Rectal smooth muscle tissue (tissue), 1 donor: ENCODE results near the gene HDAC10.

ENCODE experiments used
- H3K27ac ChIP-seq: one replicate; pipeline ENCODE4 v1.7.0; 2013; ENCODE audit warnings: low read depth, low read length, inconsistent platforms
- H3K27me3 ChIP-seq: one replicate; pipeline ENCODE4 v1.7.0; 2013; ENCODE audit warnings: low read length; ENCODE audit not compliant: control insufficient read depth, insufficient read depth
- H3K36me3 ChIP-seq: one replicate; pipeline ENCODE4 v1.7.0; 2013; ENCODE audit warnings: low read length; ENCODE audit not compliant: control insufficient read depth, insufficient read depth
- H3K4me1 ChIP-seq: one replicate; pipeline ENCODE4 v1.7.0; 2013; ENCODE audit warnings: low read length; ENCODE audit not compliant: control insufficient read depth, insufficient read depth
- H3K4me3 ChIP-seq: one replicate; pipeline ENCODE4 v1.7.0; 2013; ENCODE audit warnings: low read length
- H3K9ac ChIP-seq: one replicate; pipeline ENCODE4 v1.7.0; 2013; ENCODE audit warnings: low read length

Gene HDAC10

DNA sequence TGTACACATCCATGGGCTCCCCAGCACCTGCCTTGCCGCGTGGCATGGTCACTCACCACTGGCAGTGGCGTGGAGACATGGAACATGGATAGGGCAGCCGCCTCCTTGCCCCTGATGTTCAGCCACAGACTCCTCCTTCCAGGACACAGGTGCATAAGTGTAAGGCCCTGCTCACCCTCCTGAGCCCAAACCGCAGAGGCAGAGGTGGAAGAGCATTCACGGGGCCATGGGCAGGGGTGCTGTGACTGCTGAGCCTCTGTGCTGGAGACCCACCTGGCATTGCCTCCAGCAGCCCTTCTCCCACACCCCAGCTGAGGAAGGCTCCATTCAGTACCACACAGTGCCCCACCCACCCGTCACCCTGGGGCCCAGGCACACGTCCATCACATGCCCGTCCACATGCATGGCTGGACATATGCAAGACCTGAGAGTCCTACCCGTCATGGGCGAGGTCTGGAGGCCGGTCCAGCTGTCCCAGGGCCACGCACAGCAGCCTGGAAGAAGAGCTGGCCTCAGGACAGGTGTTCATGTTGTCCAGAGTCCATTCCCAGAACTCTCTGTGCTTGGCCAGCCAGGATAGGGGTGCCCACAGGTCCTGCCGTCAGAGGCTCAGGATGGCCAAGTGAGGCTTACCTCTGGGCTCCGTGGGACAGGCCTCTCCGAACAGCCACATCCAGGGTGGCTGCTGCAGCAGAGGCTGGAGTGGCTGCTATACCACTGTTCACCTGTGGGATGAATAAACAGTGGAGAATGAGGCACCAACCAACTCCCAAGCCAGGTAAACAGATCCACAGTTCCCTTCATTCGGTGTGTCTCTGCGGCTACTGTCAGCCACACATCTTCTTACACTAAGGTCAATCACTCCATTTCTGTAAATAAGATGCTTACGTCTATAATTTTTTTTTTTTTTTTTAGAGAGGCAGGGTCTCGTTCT, 4.6 kb downstream of the HDAC10 start:
- Histone ChIP-seq H3K4me1 (peaks cover 17% of the 10 kb centered on the region), H3K36me3 (peaks cover 15% of the 10 kb centered on the region), H3K4me3 (peak overlapping the region; percentile 82), H3K27ac (no peak overlapping the region), H3K9ac (no peak overlapping the region), H3K27me3 (no peaks in the 10 kb centered on the region)

DNA sequence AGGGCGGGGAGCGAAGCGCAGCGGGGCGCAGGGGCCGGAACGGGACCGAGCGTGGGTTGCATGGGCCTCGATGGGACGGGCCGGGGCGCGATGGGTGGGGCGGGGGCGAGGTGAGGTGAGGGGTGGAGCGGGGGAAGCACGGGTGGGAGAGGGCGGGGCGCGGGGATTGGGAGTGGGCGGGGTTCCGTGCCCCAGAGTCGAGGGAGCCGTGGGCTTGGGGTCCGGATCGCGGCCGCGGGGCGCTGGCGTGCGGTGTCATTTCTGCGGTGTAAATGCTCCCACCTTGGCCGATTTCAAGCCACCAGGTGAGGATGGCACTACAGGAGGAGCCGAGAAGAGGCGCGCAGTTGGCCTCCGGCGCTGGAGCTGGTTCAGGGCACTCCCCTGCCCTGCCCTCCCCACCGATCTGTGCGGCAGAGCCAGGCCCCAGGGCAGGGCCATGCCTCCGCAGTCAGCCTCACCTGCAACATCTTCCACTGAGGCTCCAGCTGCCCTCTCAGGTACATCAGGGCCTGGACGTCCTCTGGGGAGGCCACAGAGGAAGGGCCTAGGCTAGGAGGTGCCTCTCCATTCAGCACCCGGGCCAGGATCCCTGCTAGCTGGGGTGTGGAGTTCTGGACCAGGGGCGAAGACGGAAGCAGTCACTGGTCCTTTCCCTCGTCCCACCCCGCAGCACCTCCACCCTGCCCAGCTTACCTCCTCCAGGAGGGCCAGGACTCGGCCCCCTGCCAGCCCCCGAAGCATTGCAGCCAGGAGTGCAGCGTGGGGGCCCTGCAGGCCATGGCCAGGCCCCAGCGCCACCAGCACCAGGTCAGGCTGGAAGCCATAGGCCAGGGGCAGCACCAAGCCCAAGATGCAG, 5.6 kb downstream of the HDAC10 start:
- Histone ChIP-seq H3K27me3 (no peaks in the 10 kb centered on the region), H3K27ac (peak overlapping the region; percentile 91), H3K4me1 (peaks cover 11% of the 10 kb centered on the region), H3K36me3 (peaks cover 15% of the 10 kb centered on the region), H3K4me3 (peak overlapping the region; percentile 82), H3K9ac (peak overlapping the region; percentile 50)

DNA sequence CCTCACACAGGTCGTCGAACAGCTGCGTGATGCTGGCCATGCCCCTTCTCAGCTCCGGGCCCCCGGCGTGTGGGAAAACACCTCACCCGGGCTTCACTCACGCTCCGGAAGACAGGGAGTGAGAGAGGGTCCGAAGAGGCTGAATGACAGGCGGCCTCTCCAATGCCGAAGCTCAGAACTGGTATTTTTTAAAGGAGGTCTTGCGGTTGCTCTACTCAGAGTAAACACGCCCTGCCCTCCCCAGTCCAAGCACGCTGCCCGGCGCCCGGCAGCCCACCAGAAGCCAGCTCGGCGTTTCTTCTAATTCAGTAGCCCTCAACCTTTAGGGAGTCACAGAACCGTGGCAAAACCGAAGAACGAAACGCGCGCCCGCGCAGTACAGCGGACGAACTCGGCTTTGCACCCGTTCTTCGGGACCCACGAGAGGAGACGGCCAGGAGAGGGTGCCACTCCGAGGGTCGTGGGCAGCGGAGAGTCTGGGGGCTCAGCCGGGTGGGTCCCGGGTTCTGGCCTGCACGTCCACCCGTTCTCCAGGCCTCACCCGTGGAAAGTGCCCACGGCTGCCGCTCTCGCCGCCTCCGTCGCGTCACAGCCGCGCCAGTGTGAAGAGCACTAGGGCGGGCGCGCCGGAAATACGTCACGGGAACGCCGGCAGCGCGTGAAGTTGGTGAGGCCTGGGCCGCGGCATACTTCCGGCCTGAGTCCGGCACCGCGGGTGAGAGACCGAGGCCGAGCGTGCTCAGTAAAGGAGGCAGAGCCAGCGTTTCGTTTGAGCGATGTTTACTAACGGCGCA, 6.4 kb downstream of the HDAC10 start, which contains the start of gene TUBGCP6:
Gene TUBGCP6 (minus strand): TSS at position 604 of the 794 bp plus-strand sequence. CDS start 564 bp downstream, at position 40.
- H3K9ac ChIP-seq: peak within 1 kb of the TSS; percentile 50
- H3K36me3 ChIP-seq: peaks cover 21% of the 10 kb centered on the region
- H3K27me3 ChIP-seq: no peaks in the 10 kb centered on the region
- H3K4me1 ChIP-seq: peaks cover 3% of the 10 kb centered on the region
- H3K27ac ChIP-seq: peak within 1 kb of the TSS; percentile 91
- peak within 1 kb of the TSS; percentile 82 for H3K4me3 ChIP-seq

DNA sequence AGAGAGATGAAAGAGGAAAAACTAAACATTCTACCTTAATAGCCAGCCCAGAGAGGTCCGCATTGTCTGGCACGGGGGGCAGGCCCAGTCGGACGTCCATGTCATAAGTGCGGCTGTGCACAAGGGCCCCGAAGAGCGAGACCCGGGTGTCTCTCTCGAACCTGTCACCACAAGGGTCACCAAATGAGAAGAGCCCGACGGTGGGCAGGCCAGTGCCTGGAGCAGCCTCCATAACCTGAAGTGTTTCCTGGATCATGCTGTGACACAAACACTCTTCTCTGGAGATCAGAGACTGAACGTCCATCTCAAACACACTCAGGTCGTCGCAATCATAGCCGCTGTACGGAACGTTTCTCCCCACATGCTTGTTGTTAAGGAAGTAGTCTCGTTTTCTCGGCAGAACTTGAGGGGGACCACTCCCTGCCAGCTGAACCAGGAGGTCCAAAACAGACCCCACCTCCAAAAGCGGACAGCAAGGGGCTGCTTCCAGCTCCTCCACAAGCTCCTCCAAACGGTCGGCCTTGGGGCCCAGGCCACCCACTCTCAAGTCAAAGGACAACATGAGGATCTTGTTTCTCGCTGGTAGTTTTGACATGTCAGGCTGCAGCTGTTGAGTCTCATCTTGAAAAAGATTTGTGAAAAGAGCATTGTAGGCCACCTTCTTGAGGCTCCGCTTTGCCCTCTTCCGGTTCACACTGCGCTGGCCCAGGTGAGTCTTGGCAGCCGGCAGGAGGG, 7.2 kb downstream of the HDAC10 start:
- peaks cover 3% of the 10 kb centered on the region for H3K4me1 ChIP-seq
- peak overlapping the region; percentile 82 for H3K4me3 ChIP-seq
- peak overlapping the region; percentile 50 for H3K9ac ChIP-seq
- H3K27ac ChIP-seq: peak overlapping the region; percentile 91
- no peaks in the 10 kb centered on the region for H3K27me3 ChIP-seq
- H3K36me3 ChIP-seq: peaks cover 21% of the 10 kb centered on the region

DNA sequence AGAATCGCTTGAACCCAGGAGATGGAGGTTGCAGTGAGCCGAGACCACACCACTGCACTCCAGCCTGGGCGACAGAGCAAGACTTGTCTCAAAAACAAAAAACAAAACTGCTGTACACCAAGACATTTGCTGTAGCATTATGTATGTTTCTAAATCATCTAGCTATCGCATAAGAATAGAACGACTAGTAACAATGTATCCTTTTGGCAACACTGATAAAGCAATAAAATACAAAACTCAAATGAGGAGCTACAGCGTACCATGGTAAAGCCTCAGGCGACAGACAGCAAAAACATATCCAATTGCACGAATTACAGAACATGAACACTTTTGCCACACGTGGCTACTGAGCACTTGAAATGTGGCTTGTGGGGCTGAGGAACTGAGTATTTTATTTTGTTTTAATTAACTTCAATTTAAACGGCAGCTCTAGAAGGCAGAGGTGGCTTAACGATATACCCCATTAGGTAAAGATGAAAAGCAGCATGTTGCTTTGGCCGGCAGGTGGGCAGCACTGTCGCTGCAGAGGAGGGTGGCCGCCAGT, 8.6 kb downstream of the HDAC10 start:
- no peaks in the 10 kb centered on the region for H3K27me3 ChIP-seq
- no peak overlapping the region for H3K9ac ChIP-seq
- no peak overlapping the region for H3K27ac ChIP-seq
- H3K4me3 ChIP-seq: peak overlapping the region; percentile 51
- peaks cover 3% of the 10 kb centered on the region for H3K4me1 ChIP-seq
- peaks cover 16% of the 10 kb centered on the region for H3K36me3 ChIP-seq

DNA sequence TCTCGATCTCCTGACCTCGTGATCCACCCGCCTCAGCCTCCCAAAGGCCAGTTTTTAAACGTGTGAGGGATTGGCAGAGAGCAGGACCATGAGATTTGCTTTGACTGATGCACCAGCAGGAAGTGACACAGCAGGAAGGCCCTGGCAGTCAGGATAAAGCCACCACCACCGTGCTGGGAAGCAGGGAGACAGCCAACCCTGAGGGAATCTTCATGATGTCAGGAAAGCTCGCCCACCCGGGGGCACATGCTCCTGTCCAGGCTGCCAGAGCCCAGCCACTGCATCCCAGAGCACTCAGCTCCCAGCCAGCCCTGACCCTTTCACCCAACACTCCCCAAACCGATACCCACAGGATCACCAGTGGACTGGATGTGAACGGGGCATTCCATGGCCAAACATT, 12.3 kb downstream of the HDAC10 start:
- Histone ChIP-seq H3K27ac (no peak overlapping the region), H3K9ac (no peak overlapping the region), H3K4me1 (no peaks in the 10 kb centered on the region), H3K4me3 (no peak overlapping the region), H3K27me3 (no peaks in the 10 kb centered on the region), H3K36me3 (peaks cover 10% of the 10 kb centered on the region)

DNA sequence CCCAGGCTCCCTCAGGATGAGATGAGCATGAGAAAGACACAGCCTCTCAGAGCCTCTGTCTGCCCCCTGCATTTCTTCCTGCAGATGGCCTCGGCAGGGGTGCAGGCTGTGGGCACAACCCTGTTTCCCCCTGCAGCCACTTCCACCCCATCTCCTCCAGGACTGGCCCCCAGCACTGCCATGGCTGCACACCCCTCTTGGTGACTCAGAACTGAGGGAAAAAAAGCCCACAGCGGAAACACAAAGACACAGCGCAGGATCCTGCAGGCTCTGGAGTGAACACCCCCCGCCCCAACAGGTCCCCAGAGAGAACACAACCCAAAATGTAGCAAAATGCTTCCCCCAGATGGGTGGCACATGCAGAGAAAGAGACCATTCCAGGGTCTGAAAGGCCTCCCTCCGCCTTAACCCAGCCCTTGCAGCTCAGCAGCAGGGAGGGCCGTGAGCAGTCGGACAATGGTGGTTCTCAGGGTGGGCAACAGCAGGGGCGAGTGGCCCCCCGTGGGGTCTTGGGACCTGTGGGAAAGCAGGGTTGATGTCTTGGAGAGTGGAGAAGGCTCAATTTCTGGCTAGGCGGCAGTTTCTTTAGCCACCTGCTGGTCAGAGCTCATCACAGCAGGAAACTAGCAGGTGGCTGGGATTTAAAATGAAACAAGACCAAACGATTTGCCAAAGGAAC, 14.2 kb downstream of the HDAC10 start:
- no peak overlapping the region for H3K4me3 ChIP-seq
- H3K27ac ChIP-seq: no peak overlapping the region
- no peak overlapping the region for H3K9ac ChIP-seq
- H3K27me3 ChIP-seq: no peaks in the 10 kb centered on the region
- H3K4me1 ChIP-seq: no peaks in the 10 kb centered on the region
- peaks cover 15% of the 10 kb centered on the region for H3K36me3 ChIP-seq

DNA sequence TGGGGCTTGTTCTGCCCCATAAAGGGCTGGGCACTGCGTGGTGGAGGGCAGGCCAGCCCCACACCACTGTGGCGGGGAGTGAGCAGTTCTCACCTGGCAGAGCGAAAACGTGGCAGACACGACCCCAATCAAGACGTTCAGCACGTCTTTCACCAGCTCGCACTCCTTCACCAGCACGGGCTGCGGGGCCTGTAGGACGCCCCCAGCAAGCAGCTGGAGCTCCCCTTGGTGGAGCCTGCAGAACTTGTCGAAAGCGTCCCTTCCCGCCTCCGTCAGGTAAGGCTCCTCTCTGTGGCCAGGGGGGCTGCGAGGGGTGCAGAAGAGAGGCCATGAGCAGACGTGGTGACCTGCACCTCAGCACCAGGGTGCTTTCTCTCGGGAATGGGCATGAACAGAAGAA, 17.8 kb downstream of the HDAC10 start:
- Histone ChIP-seq H3K4me1 (no peaks in the 10 kb centered on the region), H3K27me3 (no peaks in the 10 kb centered on the region), H3K4me3 (no peak overlapping the region), H3K27ac (no peak overlapping the region), H3K9ac (no peak overlapping the region), H3K36me3 (peaks cover 8% of the 10 kb centered on the region)

DNA sequence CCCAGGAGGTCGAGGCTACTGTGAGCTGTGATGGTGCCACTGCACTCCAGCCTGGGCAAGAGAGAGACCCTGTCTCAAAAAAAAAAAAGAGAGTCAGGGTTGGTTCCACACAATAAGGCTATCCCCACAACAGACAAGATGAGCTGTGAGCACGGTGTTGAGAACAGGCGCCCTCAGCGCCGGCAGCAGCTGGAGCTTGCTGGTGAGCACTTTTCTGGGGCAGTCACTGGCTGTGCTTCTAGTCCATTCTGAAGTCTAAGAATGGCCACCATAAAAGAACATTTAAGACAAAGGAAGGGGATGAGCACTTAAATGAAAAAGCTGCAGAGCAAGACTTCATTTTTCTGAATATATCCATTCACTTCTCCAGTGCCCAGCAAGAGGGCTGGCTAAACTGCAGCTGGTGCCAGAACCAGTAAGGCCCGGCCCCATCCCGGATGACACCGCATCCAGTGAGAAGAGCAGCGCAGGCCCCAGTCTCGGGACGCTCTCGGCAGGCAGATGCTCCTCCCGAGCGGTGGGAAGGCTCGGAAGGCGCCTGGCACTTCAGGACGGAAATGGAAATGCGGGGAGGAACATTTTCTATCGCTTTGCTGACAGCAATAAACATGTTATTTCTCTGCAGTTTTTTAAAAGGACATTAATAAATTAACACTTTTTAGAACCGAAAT, 18.4 kb downstream of the HDAC10 start:
- H3K4me1 ChIP-seq: no peaks in the 10 kb centered on the region
- peaks cover 8% of the 10 kb centered on the region for H3K36me3 ChIP-seq
- H3K27ac ChIP-seq: no peak overlapping the region
- no peaks in the 10 kb centered on the region for H3K27me3 ChIP-seq
- H3K4me3 ChIP-seq: no peak overlapping the region
- no peak overlapping the region for H3K9ac ChIP-seq

DNA sequence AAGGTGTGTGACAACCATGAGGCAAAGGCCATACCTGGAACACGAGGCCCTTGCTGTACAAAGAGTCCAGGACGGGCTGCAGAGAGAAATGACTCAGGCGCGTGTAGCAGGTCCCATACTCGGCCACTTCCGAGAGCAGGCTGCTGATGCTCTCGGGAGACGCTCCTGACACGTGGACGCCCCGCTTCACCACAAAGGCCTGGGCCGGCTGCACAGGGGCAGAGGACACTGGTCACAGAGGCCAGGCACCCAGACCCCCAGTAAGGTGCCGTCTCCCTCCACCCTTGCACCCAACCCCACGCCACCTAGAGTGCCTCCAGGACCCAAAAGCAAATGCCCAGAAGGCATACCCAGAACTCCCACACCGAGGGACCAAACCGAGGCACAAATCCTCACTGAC, 21.7 kb downstream of the HDAC10 start:
- no peaks in the 10 kb centered on the region for H3K4me1 ChIP-seq
- no peaks in the 10 kb centered on the region for H3K27me3 ChIP-seq
- no peak overlapping the region for H3K4me3 ChIP-seq
- no peak overlapping the region for H3K27ac ChIP-seq
- peaks cover 18% of the 10 kb centered on the region for H3K36me3 ChIP-seq
- H3K9ac ChIP-seq: no peak overlapping the region
